ENCODE measurements around the gene LINC00305.

LINC00305 gene

DNA sequence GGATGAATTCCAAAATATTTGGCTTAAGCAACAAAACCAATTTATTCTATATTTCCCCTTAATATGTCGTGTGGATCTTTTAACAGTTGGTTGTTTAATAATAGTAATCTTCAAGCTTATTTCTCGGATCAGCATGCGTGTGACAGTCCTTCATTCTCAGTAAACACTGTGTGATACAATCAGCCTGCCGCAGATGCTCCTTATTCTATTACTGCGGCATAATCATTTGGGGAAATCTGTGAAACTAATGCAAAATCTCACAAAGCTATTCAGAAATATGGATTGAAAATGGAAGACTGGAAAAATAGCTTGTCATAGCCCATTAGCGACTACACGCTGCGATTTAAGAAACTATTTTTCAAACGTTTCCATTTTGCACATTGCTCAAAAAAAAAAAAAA lies 36.9 kb downstream of the LINC00305 start:
- no peak for DNase-seq

- no peak for DNase-seq
Observed at GRCh38 chr18:64110692-64111480, 38.0 kb downstream of the LINC00305 start.

DNA sequence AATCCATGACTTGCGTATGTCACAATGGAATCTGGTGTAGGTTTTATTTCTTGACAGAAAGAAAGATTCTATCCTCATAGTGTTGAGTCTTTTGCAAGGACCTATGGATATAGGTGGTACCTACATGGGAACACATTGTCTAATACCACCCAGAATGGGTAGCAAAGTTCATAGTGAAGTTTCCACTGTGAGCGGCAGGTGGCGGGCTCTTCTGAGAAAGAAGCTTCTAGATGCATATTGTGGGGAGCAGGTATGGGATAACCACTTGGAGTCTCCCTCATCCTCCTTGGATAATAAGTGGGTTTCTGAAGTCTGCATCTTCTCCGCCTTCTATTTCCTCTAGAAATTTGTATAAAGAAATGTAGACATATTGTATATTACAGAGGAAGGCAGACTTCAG lies 44.9 kb downstream of the LINC00305 start:
- no peak for DNase-seq

GRCh38 chr18:64100116-64100922 lies 48.6 kb downstream of the LINC00305 start:
- no peak for DNase-seq

GRCh38 chr18:64099244-64099643 lies 49.6 kb downstream of the LINC00305 start:
- no peak for DNase-seq

DNA sequence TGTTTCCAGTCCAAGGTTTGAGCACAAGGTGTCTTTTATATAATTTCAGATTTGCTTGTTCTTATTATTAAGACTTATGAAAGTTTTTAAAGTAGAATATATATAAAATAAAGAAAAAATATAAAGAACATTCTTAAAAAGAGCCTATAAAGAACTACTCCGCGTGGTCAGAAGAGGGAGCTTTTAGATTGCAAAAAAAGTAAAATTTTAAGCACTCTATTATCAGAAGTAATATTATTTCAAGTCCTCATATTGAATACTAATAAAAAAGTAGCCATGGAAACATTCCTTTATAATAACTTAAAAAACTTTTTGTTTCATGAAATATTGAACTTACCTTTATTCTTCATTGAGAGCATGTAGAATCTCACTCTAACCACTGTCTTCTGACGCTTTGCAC lies 51.4 kb downstream of the LINC00305 start:
- DNase-seq: no peak

- DNase-seq: no peak
Observed at GRCh38 chr18:64095056-64095455, 53.8 kb downstream of the LINC00305 start.

- DNase-seq: no peak
Observed at GRCh38 chr18:64094210-64094609, 54.7 kb downstream of the LINC00305 start.

GRCh38 chr18:64091526-64091925 lies 57.4 kb downstream of the LINC00305 start:
- DNase-seq: no peak

DNA sequence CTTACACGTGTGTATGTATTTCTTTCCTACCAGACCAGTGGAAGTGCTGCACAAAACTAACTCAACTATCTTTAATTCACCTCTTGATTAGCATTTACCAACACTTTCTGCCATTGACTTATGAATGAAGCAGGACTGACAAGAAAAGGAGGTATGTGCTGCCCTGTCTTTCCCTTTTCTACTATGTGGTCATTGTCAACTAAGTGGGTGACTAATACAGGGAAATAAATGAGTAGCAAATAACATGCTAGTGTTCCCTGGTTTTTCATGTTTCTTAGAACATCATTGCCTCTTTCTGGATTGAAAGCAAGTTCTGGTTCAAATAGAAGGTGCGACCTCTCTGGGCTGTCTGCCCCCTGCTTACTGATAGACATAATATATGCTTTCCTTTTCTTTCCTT lies 58.0 kb downstream of the LINC00305 start:
- no peak for DNase-seq

DNA sequence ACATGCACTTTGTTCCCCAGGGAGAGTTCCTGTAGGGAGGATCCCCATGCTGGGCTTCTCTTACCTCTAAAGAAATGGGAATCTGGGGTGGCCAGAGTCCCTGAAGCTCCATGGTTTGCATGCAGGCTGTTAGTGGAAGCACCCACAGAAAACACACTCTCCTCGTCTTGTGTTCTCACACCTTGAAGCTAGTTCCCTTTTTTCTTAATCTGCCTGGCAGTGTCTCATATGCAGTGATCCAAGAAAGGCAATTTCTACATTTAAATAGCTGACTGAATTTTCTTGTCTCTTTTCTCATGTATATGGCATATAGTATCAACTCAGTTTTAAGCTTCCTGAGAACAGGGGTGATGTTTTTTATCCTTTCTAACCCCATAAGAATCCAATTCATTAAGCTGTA lies 65.0 kb downstream of the LINC00305 start:
- DNase-seq: no peak

DNA sequence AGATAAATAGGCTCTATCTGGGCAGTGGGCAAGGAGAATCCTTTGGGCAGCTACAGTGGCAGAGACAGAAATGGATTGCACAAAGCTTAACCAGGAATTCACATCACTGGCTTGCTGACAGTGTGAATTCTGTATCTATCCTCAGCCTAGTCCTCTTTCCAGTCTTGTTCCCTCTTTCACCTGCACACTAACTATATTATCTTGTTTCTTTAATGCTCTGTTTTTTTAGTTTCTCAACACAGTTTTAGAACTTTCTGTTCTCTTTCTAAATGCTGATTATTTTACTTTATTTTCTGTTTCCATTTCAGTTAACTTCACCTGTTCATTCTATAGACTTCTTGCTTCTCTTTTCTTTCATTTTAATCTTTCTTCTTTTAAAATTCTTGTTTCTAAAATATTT lies 66.4 kb downstream of the LINC00305 start:
- DNase-seq: no peak

- no peak for DNase-seq
Observed at GRCh38 chr18:64082054-64082453, 66.8 kb downstream of the LINC00305 start.

DNA sequence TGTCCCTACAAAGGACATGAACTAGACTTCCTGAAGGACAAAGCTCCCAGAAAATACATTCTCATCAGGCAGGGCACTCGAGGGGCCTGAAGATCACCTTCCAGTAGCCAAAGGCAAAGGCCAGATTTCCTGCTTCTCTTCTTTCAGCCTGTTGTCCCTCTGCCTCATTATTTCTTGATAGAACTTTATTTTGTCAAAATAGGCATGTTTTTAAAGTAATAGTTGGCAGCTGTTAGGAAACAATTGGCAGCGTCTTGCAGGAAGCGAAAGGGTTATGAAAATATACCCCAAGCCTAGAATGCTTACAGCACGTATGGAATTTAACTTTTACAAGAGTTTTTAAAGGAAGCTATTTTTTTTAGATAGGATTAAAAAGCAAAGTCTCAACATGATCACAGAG lies 74.9 kb downstream of the LINC00305 start:
- no peak for DNase-seq

- no peak for DNase-seq
Observed at GRCh38 chr18:64055019-64055418, 93.9 kb downstream of the LINC00305 start.

DNA sequence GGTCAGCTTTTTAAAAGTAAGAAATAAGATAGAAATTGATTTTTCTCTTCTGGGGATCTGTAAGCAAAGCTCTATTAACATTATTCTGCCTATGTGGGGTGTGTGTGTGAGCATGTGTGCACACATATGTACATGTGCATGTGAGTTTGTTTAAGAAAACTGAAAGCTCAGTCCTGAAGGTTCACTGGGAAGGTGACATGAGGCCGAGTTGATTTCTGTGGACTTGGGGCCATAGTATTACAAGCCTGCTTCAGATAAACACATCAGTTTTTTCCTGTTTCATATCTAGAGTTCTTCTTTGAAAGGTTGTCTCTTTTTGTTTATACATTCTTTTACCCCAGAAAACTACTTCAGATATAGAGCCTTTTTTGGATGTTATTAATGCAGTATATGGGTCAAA lies 95.6 kb downstream of the LINC00305 start:
- no peak for DNase-seq

DNA sequence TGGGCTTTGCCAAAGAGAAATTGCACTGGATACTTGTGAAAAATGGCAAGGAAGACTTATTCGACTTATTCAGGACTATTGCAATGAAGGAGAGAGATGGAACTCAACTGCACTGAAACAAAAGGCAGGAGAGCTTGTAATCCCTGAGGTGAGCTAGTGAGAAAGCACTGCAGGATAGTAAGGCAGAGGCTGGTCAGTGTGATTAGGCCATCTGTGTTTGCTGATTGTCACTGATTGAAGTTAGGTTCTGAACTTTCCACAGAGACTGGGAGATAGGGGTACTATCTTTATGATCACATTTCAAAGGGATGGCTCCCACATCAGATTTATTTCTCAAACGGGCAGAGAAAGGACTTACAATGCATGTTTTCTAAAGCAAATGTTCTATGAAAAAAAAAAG lies 96.1 kb downstream of the LINC00305 start:
- no peak for DNase-seq

DNA sequence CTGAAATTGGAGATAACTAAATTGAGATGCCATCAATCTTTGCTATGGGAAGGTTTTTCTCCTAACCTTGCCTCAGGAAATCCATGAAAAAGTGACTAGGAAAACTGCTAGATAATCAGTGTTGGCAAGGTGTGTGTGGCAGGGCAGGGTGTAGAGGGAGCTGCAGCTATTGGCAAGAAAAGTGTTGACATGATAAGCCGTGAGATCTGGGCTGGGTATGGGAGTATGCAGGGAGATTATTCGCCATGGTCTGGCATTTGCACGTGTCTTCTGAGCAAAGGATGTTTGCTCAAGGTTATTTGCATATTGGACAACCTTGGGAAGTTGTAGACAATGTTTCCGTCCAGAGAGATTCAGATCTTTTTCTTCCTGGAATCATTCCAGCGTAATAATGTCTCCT lies 104.3 kb downstream of the LINC00305 start:
- no peak for DNase-seq

DNA sequence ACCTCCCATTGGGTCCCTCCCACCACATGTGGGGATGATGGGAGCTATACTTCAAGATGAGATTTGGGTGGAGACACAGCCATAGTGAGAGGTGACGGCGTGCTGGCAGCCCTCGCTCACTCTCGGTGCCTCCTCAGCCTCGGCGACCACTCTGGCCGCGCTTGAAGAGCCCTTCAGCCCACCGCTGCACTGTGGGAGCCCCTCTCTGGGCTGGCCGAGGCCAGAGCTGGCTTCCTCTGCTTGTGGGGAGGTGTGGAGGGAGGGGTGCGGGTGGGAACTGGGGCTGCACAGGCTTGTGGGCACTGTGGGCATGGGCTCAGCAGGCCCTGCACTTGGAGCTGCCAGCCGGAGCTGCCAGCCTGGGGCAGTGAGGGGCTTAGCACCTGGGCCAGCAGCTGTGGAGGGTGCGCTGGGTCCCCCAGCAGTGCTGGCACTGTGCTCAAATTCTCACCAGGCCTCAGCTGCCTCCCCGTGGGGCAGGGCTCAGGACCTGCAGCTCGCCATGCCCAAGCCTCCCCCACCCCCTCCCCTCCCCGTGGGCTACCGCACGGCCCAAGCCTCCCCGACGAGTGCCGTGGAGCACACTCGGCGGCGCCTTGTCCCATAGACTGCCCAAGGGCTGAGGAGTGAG lies 106.0 kb downstream of the LINC00305 start:
- no peak for DNase-seq

DNA sequence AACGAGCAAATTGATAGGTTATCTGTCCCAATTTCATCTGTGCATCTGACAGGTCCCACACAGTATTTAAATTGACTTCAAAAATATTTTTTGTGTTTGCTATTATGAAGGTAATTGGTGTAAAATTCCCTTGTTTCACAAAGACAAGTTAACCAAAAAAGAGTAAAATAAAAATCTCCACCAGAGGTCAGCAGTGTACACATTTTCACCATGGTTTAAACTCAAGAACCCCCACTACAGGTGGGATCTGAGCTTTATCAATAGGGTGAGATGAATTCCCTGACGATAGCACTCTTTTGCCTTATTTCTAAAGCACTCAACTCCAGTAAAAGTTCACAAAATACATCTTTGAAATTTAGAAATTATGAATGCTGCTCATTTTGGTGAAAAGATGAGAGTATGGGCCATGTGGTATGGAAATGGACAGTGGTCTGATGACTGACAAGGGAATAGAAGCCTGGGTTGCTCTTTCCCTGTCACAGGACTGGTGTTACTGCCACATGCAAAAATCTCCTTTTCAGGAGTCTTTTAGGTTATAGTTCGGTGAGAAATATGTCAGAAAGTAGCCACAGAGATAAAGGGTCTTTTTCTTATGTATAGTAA lies 111.0 kb downstream of the LINC00305 start:
- no peak for DNase-seq

- DNase-seq: no peak
Observed at GRCh38 chr18:64032312-64032711, 116.6 kb downstream of the LINC00305 start.

DNA sequence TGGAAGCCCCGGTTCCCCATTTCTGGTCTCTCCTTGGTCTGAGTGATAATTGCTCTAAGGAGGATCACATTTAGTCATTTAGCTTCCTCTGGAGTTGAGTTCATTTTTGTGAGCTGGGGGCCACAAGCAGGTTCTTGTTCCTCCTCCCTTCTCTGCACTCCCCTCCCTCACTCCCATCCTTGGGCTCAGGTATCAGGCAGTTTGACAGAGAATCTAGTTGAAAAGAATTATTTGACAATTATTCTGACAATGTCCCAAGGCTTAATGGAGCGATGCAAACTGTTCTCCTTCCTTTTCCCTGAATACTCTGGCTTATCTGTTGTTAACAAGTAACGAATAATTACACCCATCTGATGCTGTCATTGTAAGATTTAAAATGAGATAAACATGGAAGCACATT lies 117.5 kb downstream of the LINC00305 start:
- DNase-seq: no peak
